HepG2 (cell line): ENCODE results near the gene TARM1. TPM values are rescaled to one million over a fixed set of nuclear protein-coding genes. Genes with fewer than 3 reads are reported as not detected.

ENCODE experiments used
- ATAC-seq: fragments of 200-7000 bp; cut with Tn5 transposase; 3 replicates; pipeline ENCODE4 v1.9.1; 2020; ENCODE audit warnings: mild to moderate bottlenecking, moderate library complexity
- BruUV-seq: library from RNA; stranded (reverse); fragments of 400-500 nt; replicated peaks from 2 replicates; lab custom pipeline; 2021; lab: Mats Ljungman, UMichigan
- CTCF ChIA-PET: fragments of 300-600 bp; formaldehyde crosslinking; extraction: SDS; loops from one replicate; lab custom pipeline; 2021; ENCODE audit warnings: low total read pairs, inconsistent platforms, low intra/inter-chr PET ratio; lab: Yijun Ruan, JAX
- POLR2A ChIA-PET: fragments of 350-600 bp; sonication (Branson Sonifier 250); formaldehyde crosslinking; loops from one replicate; lab custom pipeline; 2020; ENCODE audit warnings: antibody characterized with exemption, inconsistent platforms; lab: Yijun Ruan, JAX
- DNase-seq: peaks from one replicate; pipeline ENCODE4 v3.0.0-alpha.2; 2015; ENCODE audit warnings: low spot score
- FAIRE-seq: peaks from 3 replicates; lab custom pipeline; 2011; peaks lifted over from hg19 to GRCh38; lab: Jason Lieb, UNC
- H2AFZ ChIP-seq: one replicate; pipeline ENCODE4 v1.6.1; 2011; ENCODE audit warnings: low read length, inconsistent platforms
- H3K27ac ChIP-seq: fragments of 300-600 bp; 3 replicates; pipeline ENCODE4 v1.8.0; 2011; ENCODE audit warnings: mixed run types, mild to moderate bottlenecking, mixed read lengths, low read length, inconsistent platforms; ENCODE audit not compliant: insufficient read depth; ENCODE audit errors: extremely low read length
- H3K27me3 ChIP-seq, 2 experiments: fragments of 200-600 bp in 1 of 2; 2 replicates in 1 of 2; 3 replicates in 1 of 2; pipeline versions ENCODE4 v1.6.0 to v1.8.0; 2011; ENCODE audit warnings: low read length in 2 of 2, mild to moderate bottlenecking in 2 of 2, moderate library complexity in 2 of 2, inconsistent platforms in 1 of 2; ENCODE audit not compliant: insufficient read depth in 2 of 2, control insufficient read depth in 1 of 2
- H3K36me3 ChIP-seq, 2 experiments: fragments of 200-600 bp in 1 of 2; replicated peaks in 1 of 2; 2 replicates in 1 of 2; 3 replicates in 1 of 2; pipeline versions ENCODE4 v1.5.1 to v1.8.0; 2011; ENCODE audit warnings: low read length in 2 of 2, inconsistent platforms in 1 of 2; ENCODE audit not compliant: insufficient read depth in 2 of 2, control insufficient read depth in 1 of 2
- H3K4me1 ChIP-seq: 2 replicates; pipeline ENCODE4 v1.5.1; 2012; ENCODE audit warnings: low read length, inconsistent platforms; ENCODE audit not compliant: insufficient read depth
- H3K4me2 ChIP-seq: 2 replicates; pipeline ENCODE4 v1.6.0; 2011; ENCODE audit warnings: low read depth, low read length, inconsistent platforms
- H3K4me3 ChIP-seq, 3 experiments: fragments of 200-600 bp in 1 of 3; sonication (generic), shearing (Covaris generic) in 1 of 3; replicated peaks in 1 of 3; 2 replicates each; pipeline ENCODE4 v1.5.1; 2011 to 2016; ENCODE audit warnings: low read length in 3 of 3, inconsistent platforms in 2 of 3, low read depth in 2 of 3, mild to moderate bottlenecking in 2 of 3, control low read depth in 1 of 3, mixed read lengths in 1 of 3; ENCODE audit not compliant: insufficient read depth in 1 of 3
- H3K79me2 ChIP-seq: one replicate; pipeline ENCODE4 v1.6.1; 2011; ENCODE audit warnings: low read length, inconsistent platforms; ENCODE audit not compliant: insufficient read depth
- H3K9ac ChIP-seq: 2 replicates; pipeline ENCODE4 v1.6.0; 2011; ENCODE audit warnings: mild to moderate bottlenecking, low read depth, low read length, inconsistent platforms; ENCODE audit not compliant: insufficient read depth
- H3K9me3 ChIP-seq: 2 replicates; pipeline ENCODE4 v1.5.1; 2012; ENCODE audit warnings: mild to moderate bottlenecking, low read length
- H4K20me1 ChIP-seq: 2 replicates; pipeline ENCODE4 v1.6.0; 2011; ENCODE audit warnings: inconsistent platforms, mild to moderate bottlenecking, low read length, moderate library complexity; ENCODE audit not compliant: insufficient read depth
- ESRRA ChIP-seq: sonication (generic); formaldehyde crosslinking; IDR thresholded peaks from 2 replicates; pipeline ENCODE4 v1.5.1; 2020; ENCODE audit warnings: mild to moderate bottlenecking, low read depth, missing genetic modification reagents
- HHEX ChIP-seq: IDR thresholded peaks from 2 replicates; pipeline ENCODE4 v1.6.1; 2016; ENCODE audit warnings: control low read depth
- MAFK ChIP-seq, 2 experiments: IDR thresholded peaks in 1 of 2; conservative IDR thresholded peaks in 1 of 2; 2 replicates each; pipeline ENCODE4 v1.6.1; 2011; ENCODE audit warnings: improper control_type of control experiment in 2 of 2, low read length in 2 of 2
- MBD4 ChIP-seq: IDR thresholded peaks from 2 replicates; pipeline ENCODE4 v1.6.1; 2012; ENCODE audit warnings: low read length, inconsistent platforms, borderline replicate concordance
- MXI1 ChIP-seq: IDR thresholded peaks from 3 replicates; pipeline ENCODE4 v1.6.1; 2012; ENCODE audit warnings: low read depth, low read length, inconsistent platforms, borderline replicate concordance
- SRSF4 ChIP-seq: fragments of 200-400 bp; formaldehyde crosslinking; IDR thresholded peaks from one replicate; pipeline ENCODE4 v1.6.1; 2018; ENCODE audit warnings: mild to moderate bottlenecking, low read depth, low read length, moderate library complexity; ENCODE audit not compliant: poor library complexity, severe bottlenecking
- TP53 ChIP-seq: sonication (generic); formaldehyde crosslinking; conservative IDR thresholded peaks from 2 replicates; pipeline ENCODE4 v1.4.0; 2020; ENCODE audit warnings: missing genetic modification reagents
- ZNF660 ChIP-seq: sonication (generic); formaldehyde crosslinking; IDR thresholded peaks from 2 replicates; pipeline ENCODE4 v1.5.1; 2020; ENCODE audit warnings: mild to moderate bottlenecking, low read depth, missing genetic modification reagents, borderline replicate concordance
- ZSCAN31 ChIP-seq: sonication (generic); formaldehyde crosslinking; IDR thresholded peaks from 2 replicates; pipeline ENCODE4 v1.5.0; 2020; ENCODE audit warnings: low read depth, mild to moderate bottlenecking, missing genetic modification reagents
- WGBS: methylation state at CpG from one replicate; pipeline ENCODE4 v1.1.6; 2017; ENCODE audit warnings: low lambda C conversion rate; 5-methylcytosine and 5-hydroxymethylcytosine counted together
- in situ Hi-C: cut with HindIII; loops from 2 replicates; pipeline ENCODE4 v1.10.0; 2017; ENCODE audit warnings: low pct_unique_long_range_greater_than_20kb; ENCODE audit not compliant: extremely low pct_ligation_motif_present
- intact Hi-C: fragments of 100-400 bp; cut with micrococcal nuclease; formaldehyde crosslinking; loops from one replicate; pipeline ENCODE4 v1.10.0; 2022; ENCODE audit not compliant: unreplicated experiment
- polyA plus RNA-seq, 8 experiments: library from polyadenylated mRNA; depleted of rRNA in 3 of 8; stranded (reverse) in 7 of 8; unstranded in 1 of 8; fragments of >200 nt; fragmentation: Illumina TruSeq in 4 of 8; extraction: Trizol in 4 of 8; gene quantifications; 2 replicates each; pipeline versions ENCODE4 v1.2.1 to v1.2.3, GENCODE V29; 2011 to 2016; ENCODE audit warnings: low read depth in 4 of 8, missing spikeins in 1 of 8, mixed read lengths in 1 of 8; ENCODE audit not compliant: insufficient read depth in 1 of 8
- total RNA-seq, 5 experiments: library from RNA; depleted of rRNA; stranded (reverse); fragments of >200 nt; fragmentation: Illumina TruSeq; extraction: Trizol; gene quantifications; 2 replicates each; pipeline ENCODE4 v1.2.3, GENCODE V29; 2016; ENCODE audit warnings: low read depth in 1 of 5
- TF ChIP-seq, protein P1 (sequence below): sonication (generic); formaldehyde crosslinking; IDR thresholded peaks from 2 replicates; pipeline ENCODE4 v1.8.0; 2022; ENCODE audit warnings: missing genetic modification reagents, mild to moderate bottlenecking, borderline replicate concordance
- TF ChIP-seq, protein P2 (sequence below), 2 experiments: fragments of 450-650 bp in 1 of 2; sonication (generic) in 1 of 2; formaldehyde crosslinking; IDR thresholded peaks; 2 replicates each; pipeline versions ENCODE4 v1.5.0 to v1.8.0; 2020 to 2022; ENCODE audit warnings: mild to moderate bottlenecking in 1 of 2, missing genetic modification reagents in 1 of 2
- TF ChIP-seq, protein P3 (sequence below): sonication (generic); formaldehyde crosslinking; IDR thresholded peaks from 2 replicates; pipeline ENCODE4 v1.4.0; 2020; ENCODE audit warnings: missing genetic modification reagents
- TF ChIP-seq, protein P4 (sequence below): sonication (generic); formaldehyde crosslinking; IDR thresholded peaks from 2 replicates; pipeline ENCODE4 v1.5.1; 2020; ENCODE audit warnings: missing genetic modification reagents, mild to moderate bottlenecking, borderline replicate concordance

Gene TARM1
- total and polyA plus RNA-seq, 2 of the 13 experiments (the other 11 are each of a cell fraction or from before 2014, with no cell fraction given), result not detected

DNA sequence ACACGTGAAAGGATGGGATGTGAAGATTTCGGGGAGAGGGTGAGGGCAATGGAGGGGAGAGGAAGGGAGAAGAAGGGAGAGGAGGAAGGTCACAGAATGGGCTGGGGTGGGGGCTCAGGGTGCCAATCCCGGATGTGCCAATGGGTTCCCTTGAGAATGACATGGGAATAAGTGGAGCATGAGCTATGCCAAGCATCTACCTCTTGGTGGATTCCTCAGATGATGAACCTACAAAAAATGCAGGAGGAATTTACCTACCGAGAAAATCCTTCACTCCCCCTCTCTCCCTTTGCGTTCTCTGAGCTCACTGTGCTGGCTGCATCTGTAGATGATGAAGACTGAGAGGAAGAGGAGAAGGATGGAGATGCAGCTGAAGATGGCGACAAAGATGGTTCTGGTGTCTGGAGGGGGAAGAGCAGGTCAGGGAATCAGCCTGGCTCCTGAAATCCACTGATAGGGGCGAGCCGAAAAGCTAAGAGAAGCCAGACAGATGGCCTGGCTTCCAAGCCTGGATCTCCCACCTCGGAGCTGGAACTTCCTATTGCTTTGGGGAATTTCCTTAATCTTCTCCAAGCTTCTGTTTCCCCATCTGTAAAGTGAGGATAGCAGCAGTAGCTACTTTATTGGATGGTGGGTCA is 39.1 kb downstream of the TARM1 start:
- TF ChIP-seq ZSCAN31 (CRISPR knock-in tag), result no peak
- TF ChIP-seq MXI1, result no peak
- TF ChIP-seq HHEX (CRISPR knock-in tag), result no peak
- TF ChIP-seq, protein P1, sequence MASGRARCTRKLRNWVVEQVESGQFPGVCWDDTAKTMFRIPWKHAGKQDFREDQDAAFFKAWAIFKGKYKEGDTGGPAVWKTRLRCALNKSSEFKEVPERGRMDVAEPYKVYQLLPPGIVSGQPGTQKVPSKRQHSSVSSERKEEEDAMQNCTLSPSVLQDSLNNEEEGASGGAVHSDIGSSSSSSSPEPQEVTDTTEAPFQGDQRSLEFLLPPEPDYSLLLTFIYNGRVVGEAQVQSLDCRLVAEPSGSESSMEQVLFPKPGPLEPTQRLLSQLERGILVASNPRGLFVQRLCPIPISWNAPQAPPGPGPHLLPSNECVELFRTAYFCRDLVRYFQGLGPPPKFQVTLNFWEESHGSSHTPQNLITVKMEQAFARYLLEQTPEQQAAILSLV (CRISPR knock-in tag), result no peak
- TF ChIP-seq, protein P2, sequence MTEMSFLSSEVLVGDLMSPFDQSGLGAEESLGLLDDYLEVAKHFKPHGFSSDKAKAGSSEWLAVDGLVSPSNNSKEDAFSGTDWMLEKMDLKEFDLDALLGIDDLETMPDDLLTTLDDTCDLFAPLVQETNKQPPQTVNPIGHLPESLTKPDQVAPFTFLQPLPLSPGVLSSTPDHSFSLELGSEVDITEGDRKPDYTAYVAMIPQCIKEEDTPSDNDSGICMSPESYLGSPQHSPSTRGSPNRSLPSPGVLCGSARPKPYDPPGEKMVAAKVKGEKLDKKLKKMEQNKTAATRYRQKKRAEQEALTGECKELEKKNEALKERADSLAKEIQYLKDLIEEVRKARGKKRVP (CRISPR knock-in tag; IDR thresholded peaks at IDR 0.05), result no peak
- TF ChIP-seq ESRRA (CRISPR knock-in tag), result no peak
- TF ChIP-seq MBD4, result no peak
- TF ChIP-seq SRSF4, result no peak
- TF ChIP-seq, protein P3, sequence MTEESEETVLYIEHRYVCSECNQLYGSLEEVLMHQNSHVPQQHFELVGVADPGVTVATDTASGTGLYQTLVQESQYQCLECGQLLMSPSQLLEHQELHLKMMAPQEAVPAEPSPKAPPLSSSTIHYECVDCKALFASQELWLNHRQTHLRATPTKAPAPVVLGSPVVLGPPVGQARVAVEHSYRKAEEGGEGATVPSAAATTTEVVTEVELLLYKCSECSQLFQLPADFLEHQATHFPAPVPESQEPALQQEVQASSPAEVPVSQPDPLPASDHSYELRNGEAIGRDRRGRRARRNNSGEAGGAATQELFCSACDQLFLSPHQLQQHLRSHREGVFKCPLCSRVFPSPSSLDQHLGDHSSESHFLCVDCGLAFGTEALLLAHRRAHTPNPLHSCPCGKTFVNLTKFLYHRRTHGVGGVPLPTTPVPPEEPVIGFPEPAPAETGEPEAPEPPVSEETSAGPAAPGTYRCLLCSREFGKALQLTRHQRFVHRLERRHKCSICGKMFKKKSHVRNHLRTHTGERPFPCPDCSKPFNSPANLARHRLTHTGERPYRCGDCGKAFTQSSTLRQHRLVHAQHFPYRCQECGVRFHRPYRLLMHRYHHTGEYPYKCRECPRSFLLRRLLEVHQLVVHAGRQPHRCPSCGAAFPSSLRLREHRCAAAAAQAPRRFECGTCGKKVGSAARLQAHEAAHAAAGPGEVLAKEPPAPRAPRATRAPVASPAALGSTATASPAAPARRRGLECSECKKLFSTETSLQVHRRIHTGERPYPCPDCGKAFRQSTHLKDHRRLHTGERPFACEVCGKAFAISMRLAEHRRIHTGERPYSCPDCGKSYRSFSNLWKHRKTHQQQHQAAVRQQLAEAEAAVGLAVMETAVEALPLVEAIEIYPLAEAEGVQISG (CRISPR knock-in tag), result no peak
- TF ChIP-seq, protein P4, sequence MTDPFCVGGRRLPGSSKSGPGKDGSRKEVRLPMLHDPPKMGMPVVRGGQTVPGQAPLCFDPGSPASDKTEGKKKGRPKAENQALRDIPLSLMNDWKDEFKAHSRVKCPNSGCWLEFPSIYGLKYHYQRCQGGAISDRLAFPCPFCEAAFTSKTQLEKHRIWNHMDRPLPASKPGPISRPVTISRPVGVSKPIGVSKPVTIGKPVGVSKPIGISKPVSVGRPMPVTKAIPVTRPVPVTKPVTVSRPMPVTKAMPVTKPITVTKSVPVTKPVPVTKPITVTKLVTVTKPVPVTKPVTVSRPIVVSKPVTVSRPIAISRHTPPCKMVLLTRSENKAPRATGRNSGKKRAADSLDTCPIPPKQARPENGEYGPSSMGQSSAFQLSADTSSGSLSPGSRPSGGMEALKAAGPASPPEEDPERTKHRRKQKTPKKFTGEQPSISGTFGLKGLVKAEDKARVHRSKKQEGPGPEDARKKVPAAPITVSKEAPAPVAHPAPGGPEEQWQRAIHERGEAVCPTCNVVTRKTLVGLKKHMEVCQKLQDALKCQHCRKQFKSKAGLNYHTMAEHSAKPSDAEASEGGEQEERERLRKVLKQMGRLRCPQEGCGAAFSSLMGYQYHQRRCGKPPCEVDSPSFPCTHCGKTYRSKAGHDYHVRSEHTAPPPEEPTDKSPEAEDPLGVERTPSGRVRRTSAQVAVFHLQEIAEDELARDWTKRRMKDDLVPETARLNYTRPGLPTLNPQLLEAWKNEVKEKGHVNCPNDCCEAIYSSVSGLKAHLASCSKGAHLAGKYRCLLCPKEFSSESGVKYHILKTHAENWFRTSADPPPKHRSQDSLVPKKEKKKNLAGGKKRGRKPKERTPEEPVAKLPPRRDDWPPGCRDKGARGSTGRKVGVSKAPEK (CRISPR knock-in tag), result no peak
- no peak for TF ChIP-seq ZNF660 (CRISPR knock-in tag)
- TF ChIP-seq MAFK (conservative IDR thresholded peaks at IDR 0.05 in 1 of 2, IDR thresholded peaks at IDR 0.05 in 1 of 2; ENCODE audit: low read length in 2 of 2), result no peak
- TF ChIP-seq TP53 (CRISPR knock-in tag), result no peak
- ATAC-seq (no peak), DNase-seq (no peak), FAIRE-seq (no peak)
- Histone ChIP-seq H2AFZ (no peak overlapping the region), H4K20me1 (no peaks in the 10 kb centered on the region), H3K27ac (no peak overlapping the region), H3K4me3 (no peak overlapping the region), H3K27me3 (peaks cover 0 to 2% of the 10 kb centered on the region in 2 experiments; a peak in 1 of 5 replicates), H3K4me2 (no peak overlapping the region), H3K9me3 (no peaks in the 10 kb centered on the region), H3K79me2 (no peaks in the 10 kb centered on the region), H3K36me3 (no peaks in the 10 kb centered on the region), H3K4me1 (no peaks in the 10 kb centered on the region), H3K9ac (no peak overlapping the region)
- BruUV-seq, result no TSS peak
- ChIA-PET POLR2A (no interaction called here), CTCF (no interaction called here)
- in situ Hi-C loops, result no loop called here
- WGBS, result 25% methylated on average over 9 of the region's 9 CpGs
- intact Hi-C loops, result no loop called here
